ENCODE results near the gene RNF114.
A peak's percentile ranks its signal among the peaks of the same experiment; 100 is the strongest.

RNF114 gene

DNA sequence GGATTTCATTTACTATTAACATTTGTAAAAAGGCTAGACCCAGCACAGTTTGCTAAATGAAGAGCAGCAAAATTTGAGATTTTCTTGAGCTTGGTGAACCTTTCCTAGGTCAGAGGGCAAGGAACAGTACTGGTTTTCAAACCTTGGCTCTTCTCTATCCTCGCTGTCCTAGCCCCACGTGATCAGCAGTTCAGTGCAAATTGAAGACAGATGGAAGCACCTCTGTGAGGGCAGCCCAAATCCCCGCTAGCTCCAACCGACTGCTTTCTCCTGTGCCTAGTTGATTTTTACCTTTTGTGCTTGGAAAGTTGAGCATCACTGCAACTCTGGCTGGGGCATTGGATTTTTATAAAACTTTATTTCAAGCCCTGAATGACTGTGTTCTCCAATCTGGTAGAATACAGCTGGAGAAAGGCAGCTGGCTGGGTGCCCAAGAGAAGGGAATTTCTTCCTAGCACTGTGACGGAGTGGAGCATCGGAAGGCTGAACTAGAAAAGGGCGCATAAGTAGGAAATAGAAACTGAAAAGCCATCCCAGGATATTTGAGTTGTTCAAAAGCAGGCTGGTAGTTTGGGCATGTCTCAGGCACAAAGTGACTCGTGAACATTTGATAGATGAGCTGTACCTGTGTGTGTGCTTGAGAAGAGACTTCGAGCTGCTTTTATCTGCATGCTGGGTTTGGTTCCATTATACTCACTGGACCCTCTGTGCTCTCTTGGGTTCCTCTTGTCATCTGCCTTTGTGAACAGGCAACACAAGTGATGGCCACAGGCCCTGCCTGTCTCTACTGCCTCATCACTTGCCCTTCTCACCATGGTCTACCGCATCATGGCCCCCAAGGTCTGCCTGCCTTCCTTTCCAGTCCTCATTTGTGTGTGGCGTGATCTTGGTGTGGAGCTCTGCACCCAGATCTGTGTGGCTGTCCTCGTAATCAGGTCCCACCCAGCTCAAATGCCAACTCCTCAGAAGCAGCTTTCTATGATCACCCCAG is 2.3 kb downstream of the RNF114 start:
- Histone ChIP-seq H3K36me3 (ENCODE audit: control insufficient read depth, insufficient read depth, low read length) (peaks cover 36% of the 10 kb centered on the region), H3K9ac (ENCODE audit: low read depth, low read length) (no peak overlapping the region; the same call in 1 of the 2 replicates), H3K9me3 (ENCODE audit: control insufficient read depth, insufficient read depth, low read length) (no peaks in the 10 kb centered on the region), H3K4me3 (ENCODE audit: low read depth, low read length) (peak overlapping the region; percentile 95), H3K27ac (ENCODE audit: low read depth, low read length) (no peak overlapping the region), H3K4me1 (ENCODE audit: control insufficient read depth, insufficient read depth, low read length) (peaks cover 17% of the 10 kb centered on the region), H3K27me3 (ENCODE audit: control insufficient read depth, insufficient read depth, low read length) (no peaks in the 10 kb centered on the region)

- Histone ChIP-seq H3K27me3 (ENCODE audit: control insufficient read depth, insufficient read depth, low read length) (no peaks in the 10 kb centered on the region), H3K9ac (ENCODE audit: low read depth, low read length) (no peak overlapping the region), H3K36me3 (ENCODE audit: control insufficient read depth, insufficient read depth, low read length) (peaks cover 62% of the 10 kb centered on the region), H3K4me1 (ENCODE audit: control insufficient read depth, insufficient read depth, low read length) (peaks cover 17% of the 10 kb centered on the region), H3K4me3 (ENCODE audit: low read depth, low read length) (no peak overlapping the region), H3K9me3 (ENCODE audit: control insufficient read depth, insufficient read depth, low read length) (no peaks in the 10 kb centered on the region), H3K27ac (ENCODE audit: low read depth, low read length) (no peak overlapping the region)
Observed at GRCh38 chr20:49941456-49941855, 5.3 kb downstream of the RNF114 start.

DNA sequence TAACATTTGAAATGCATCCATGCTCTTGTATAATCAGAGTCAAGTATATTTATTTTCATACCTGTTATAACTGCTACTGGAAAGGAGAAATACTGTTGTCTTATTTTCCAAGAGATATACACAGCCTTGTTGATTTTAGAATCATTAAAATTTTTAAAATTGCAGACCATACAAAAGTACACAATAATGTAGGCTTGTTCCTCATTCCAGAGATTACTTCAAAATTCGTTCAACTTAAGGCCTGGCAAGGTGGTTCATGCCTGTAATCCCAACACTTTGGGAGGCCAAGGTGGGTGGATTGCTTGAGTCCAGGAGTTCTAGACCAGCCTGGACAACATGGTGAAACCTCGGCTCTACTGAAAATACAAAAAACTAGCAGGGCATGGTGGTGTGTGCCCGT is 6.1 kb downstream of the RNF114 start:
- Histone ChIP-seq H3K27ac (ENCODE audit: low read depth, low read length) (no peak overlapping the region), H3K36me3 (ENCODE audit: control insufficient read depth, insufficient read depth, low read length) (peaks cover 67% of the 10 kb centered on the region), H3K4me1 (ENCODE audit: control insufficient read depth, insufficient read depth, low read length) (peaks cover 15% of the 10 kb centered on the region), H3K9me3 (ENCODE audit: control insufficient read depth, insufficient read depth, low read length) (no peaks in the 10 kb centered on the region), H3K4me3 (ENCODE audit: low read depth, low read length) (no peak overlapping the region), H3K27me3 (ENCODE audit: control insufficient read depth, insufficient read depth, low read length) (no peaks in the 10 kb centered on the region), H3K9ac (ENCODE audit: low read depth, low read length) (no peak overlapping the region)

DNA sequence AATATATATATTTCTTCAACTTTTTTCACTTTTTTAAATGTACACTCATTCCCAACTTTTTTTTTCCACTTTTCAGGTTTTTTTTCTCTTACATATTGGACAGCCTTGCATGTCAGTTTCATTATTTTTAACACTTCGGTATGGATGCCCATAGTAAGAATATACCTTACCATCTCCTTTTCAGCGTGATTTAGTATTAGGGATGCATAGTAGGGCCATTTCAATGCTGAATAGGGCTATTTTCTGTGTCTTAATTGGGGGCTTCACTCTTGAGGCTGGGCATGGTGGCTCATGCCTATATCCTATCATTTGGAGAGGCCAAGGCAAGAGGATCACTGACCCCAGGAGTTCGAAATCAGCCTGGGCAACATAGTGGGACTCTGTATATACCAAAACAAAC is 6.7 kb downstream of the RNF114 start:
- H3K27ac ChIP-seq (ENCODE audit: low read depth, low read length): no peak overlapping the region

DNA sequence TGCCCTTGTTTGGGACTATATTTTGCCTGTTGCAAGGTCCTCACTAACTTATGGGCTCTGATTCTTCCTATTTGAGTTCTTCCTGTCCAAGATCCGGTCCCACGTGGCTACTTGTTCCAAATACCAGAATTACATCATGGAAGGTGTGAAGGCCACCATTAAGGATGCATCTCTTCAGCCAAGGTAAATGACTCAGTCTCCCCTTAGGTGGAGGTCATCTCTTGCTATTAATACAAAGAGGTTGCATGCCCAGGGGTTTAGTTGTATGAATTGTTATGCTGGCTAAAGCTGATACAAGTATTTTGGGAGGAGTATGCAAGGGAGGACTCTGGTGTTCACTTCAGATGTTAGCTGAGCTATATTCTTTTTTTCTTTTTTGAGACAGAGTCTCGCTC is 9.1 kb downstream of the RNF114 start:
- no peak overlapping the region for H3K4me3 ChIP-seq (ENCODE audit: low read depth, low read length)
- no peak overlapping the region for H3K27ac ChIP-seq (ENCODE audit: low read depth, low read length)
- no peaks in the 10 kb centered on the region for H3K9me3 ChIP-seq (ENCODE audit: control insufficient read depth, insufficient read depth, low read length)
- H3K9ac ChIP-seq (ENCODE audit: low read depth, low read length): no peak overlapping the region
- H3K4me1 ChIP-seq (ENCODE audit: control insufficient read depth, insufficient read depth, low read length): no peaks in the 10 kb centered on the region
- peaks cover 84% of the 10 kb centered on the region for H3K36me3 ChIP-seq (ENCODE audit: control insufficient read depth, insufficient read depth, low read length)
- no peaks in the 10 kb centered on the region for H3K27me3 ChIP-seq (ENCODE audit: control insufficient read depth, insufficient read depth, low read length)

More for the DNA sequence above, 6.7 kb downstream of the RNF114 start:
- H3K27me3 ChIP-seq (ENCODE audit: control insufficient read depth, insufficient read depth, low read length): no peaks in the 10 kb centered on the region
- H3K4me3 ChIP-seq (ENCODE audit: low read depth, low read length): no peak overlapping the region
- peaks cover 70% of the 10 kb centered on the region for H3K36me3 ChIP-seq (ENCODE audit: control insufficient read depth, insufficient read depth, low read length)
- peaks cover 8% of the 10 kb centered on the region for H3K4me1 ChIP-seq (ENCODE audit: control insufficient read depth, insufficient read depth, low read length)
- H3K9ac ChIP-seq (ENCODE audit: low read depth, low read length): no peak overlapping the region
- no peaks in the 10 kb centered on the region for H3K9me3 ChIP-seq (ENCODE audit: control insufficient read depth, insufficient read depth, low read length)

GRCh38 chr20:49945701-49946477 is 9.7 kb downstream of the RNF114 start:
- Histone ChIP-seq H3K27ac (ENCODE audit: low read depth, low read length) (no peak overlapping the region), H3K9ac (ENCODE audit: low read depth, low read length) (no peak overlapping the region), H3K4me3 (ENCODE audit: low read depth, low read length) (no peak overlapping the region), H3K4me1 (ENCODE audit: control insufficient read depth, insufficient read depth, low read length) (no peaks in the 10 kb centered on the region), H3K27me3 (ENCODE audit: control insufficient read depth, insufficient read depth, low read length) (no peaks in the 10 kb centered on the region), H3K9me3 (ENCODE audit: control insufficient read depth, insufficient read depth, low read length) (no peaks in the 10 kb centered on the region), H3K36me3 (ENCODE audit: control insufficient read depth, insufficient read depth, low read length) (peaks cover 89% of the 10 kb centered on the region)

DNA sequence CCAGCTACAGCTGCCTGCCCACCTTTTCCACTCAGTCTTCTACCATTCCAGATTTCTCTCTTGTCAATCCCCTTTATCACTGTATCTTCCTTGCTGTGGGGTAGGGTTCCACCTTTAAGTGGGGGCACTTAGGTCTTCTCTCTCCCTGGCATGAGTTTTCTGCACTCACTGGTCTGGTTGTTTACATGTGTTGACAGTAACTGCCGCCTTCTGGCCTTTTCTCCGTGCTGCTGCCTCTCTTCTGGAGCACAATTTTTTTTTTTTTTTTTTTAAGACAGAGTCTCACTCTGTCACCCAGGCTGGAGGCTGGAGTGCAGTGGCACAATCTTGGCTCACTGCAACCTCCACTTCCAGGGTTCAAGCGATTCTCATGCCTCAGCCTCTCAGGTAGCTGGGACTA is 12.0 kb downstream of the RNF114 start:
- no peak overlapping the region for H3K4me3 ChIP-seq (ENCODE audit: low read depth, low read length)
- no peak overlapping the region for H3K27ac ChIP-seq (ENCODE audit: low read depth, low read length)
- H3K36me3 ChIP-seq (ENCODE audit: control insufficient read depth, insufficient read depth, low read length): peaks cover 89% of the 10 kb centered on the region
- no peaks in the 10 kb centered on the region for H3K4me1 ChIP-seq (ENCODE audit: control insufficient read depth, insufficient read depth, low read length)
- no peak overlapping the region for H3K9ac ChIP-seq (ENCODE audit: low read depth, low read length)
- no peaks in the 10 kb centered on the region for H3K27me3 ChIP-seq (ENCODE audit: control insufficient read depth, insufficient read depth, low read length)
- no peaks in the 10 kb centered on the region for H3K9me3 ChIP-seq (ENCODE audit: control insufficient read depth, insufficient read depth, low read length)

DNA sequence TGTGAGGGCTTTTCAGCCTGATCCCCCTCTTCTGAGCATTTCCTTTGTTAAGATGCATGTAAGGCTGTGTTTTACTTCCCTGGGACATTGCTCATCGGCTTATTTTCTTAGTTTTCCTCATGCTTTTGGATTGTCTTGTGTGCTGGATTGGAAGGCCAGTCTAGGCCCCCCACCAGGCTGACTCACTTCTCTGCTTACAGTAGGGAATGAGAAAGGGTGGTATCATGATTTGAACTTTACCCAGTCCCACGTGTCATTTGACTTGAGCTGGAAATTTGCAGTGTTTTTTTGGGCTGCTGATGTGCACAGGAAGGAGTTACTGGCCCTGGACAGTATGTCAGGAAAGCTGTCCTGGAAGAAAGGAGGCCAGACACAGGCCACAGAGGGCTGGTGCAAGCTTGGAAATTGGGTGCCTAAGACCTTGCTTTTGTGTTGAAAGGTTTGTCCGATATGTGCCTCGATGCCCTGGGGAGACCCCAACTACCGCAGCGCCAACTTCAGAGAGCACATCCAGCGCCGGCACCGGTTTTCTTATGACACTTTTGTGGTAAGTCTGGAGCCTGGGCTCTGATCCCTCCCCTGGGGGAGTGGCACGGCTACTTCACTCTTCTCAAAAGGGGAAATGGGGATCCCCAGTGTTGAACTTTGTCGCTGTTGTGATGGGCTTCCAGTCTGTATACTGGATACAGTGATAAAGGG is 12.8 kb downstream of the RNF114 start:
- Histone ChIP-seq H3K4me3 (ENCODE audit: low read depth, low read length) (no peak overlapping the region), H3K9ac (ENCODE audit: low read depth, low read length) (no peak overlapping the region), H3K9me3 (ENCODE audit: control insufficient read depth, insufficient read depth, low read length) (no peaks in the 10 kb centered on the region), H3K4me1 (ENCODE audit: control insufficient read depth, insufficient read depth, low read length) (no peaks in the 10 kb centered on the region), H3K27me3 (ENCODE audit: control insufficient read depth, insufficient read depth, low read length) (no peaks in the 10 kb centered on the region), H3K36me3 (ENCODE audit: control insufficient read depth, insufficient read depth, low read length) (peaks cover 91% of the 10 kb centered on the region), H3K27ac (ENCODE audit: low read depth, low read length) (peak overlapping the region; percentile 35)

DNA sequence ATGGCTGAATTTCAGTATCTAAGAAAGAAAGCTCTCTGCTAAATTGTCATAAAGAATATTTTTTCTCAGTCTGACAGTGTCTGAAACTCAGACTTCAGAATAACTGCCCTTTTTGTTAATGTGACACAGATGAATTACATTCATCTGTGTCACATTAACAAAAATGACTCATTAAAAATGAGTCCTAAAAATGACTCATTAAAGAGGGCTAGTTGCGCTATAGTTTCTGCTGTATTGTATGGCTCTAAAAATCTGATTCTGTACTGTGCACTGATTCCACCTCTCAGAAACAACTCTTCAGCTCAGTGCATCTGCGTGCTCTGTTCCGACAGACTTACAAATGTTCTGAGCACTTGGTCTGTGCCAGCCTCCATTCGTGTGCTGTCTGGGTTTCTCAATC is 15.0 kb downstream of the RNF114 start:
- H3K27me3 ChIP-seq (ENCODE audit: control insufficient read depth, insufficient read depth, low read length): no peaks in the 10 kb centered on the region
- no peak overlapping the region for H3K4me3 ChIP-seq (ENCODE audit: low read depth, low read length)
- H3K4me1 ChIP-seq (ENCODE audit: control insufficient read depth, insufficient read depth, low read length): no peaks in the 10 kb centered on the region
- H3K9me3 ChIP-seq (ENCODE audit: control insufficient read depth, insufficient read depth, low read length): no peaks in the 10 kb centered on the region
- H3K36me3 ChIP-seq (ENCODE audit: control insufficient read depth, insufficient read depth, low read length): peaks cover 87% of the 10 kb centered on the region
- no peak overlapping the region for H3K27ac ChIP-seq (ENCODE audit: low read depth, low read length)
- H3K9ac ChIP-seq (ENCODE audit: low read depth, low read length): no peak overlapping the region

DNA sequence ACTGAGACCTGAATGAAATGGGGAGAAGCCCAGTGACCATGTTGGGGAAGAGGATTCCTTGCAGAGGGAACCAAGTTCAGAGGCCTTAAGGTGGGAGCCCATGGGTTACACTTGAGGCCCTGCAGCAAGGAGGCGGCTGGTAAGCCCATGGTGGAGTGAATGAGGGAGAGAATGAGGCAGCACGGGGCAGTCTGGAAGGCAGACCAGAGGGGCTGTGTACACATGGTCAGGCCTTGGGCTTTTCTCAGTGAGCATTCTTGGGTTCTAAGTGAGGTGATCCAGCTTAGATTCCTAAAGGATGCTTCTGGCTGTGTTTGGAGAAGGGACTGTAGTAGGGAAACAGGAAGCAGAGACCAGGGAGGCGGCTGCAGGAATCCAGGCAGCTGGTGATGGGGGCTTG is 19.0 kb downstream of the RNF114 start:
- Histone ChIP-seq H3K4me3 (ENCODE audit: low read depth, low read length) (no peak overlapping the region), H3K9ac (ENCODE audit: low read depth, low read length) (no peak overlapping the region), H3K9me3 (ENCODE audit: control insufficient read depth, insufficient read depth, low read length) (no peaks in the 10 kb centered on the region), H3K27me3 (ENCODE audit: control insufficient read depth, insufficient read depth, low read length) (no peaks in the 10 kb centered on the region), H3K27ac (ENCODE audit: low read depth, low read length) (no peak overlapping the region), H3K36me3 (ENCODE audit: control insufficient read depth, insufficient read depth, low read length) (peaks cover 62% of the 10 kb centered on the region), H3K4me1 (ENCODE audit: control insufficient read depth, insufficient read depth, low read length) (no peaks in the 10 kb centered on the region)

Data from HUES48 (cell line).